ENCODE measurements around the gene PRKCA. TPM values are rescaled to one million over a fixed set of nuclear protein-coding genes. Genes with fewer than 3 reads are reported as not detected.

Gene PRKCA
- total and polyA plus RNA-seq, 2 of the 13 experiments (the other 11 are each of a cell fraction or from before 2014, with no cell fraction given) = 18.5 to 21.5 TPM

DNA sequence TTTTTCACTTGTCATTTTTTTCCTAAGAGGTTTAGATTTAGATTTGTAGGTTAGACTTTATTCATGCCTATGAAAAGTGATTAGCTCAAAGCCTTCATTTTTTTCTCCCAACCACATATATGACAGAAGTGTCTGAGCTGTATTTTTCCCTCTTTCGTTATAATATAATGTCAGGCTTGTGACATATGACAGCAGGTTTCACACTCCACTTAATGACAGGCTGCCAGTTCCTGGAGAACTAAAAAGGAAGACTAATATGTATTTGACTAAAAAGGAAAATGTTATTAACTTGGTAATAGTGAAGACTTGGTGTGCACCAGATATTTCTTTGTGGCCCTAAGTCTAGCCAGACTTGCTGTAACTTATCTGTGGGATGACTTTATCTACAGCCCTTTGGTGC is 331.8 kb downstream of the PRKCA start:
- Histone ChIP-seq H3K27ac (ENCODE audit: extremely low read length, insufficient read depth, low read length) (no peak overlapping the region), H4K20me1 (ENCODE audit: insufficient read depth, low read length) (no peaks in the 10 kb centered on the region), H3K9me3 (ENCODE audit: low read length) (no peaks in the 10 kb centered on the region), H3K9ac (ENCODE audit: insufficient read depth, low read depth, low read length) (no peak overlapping the region), H3K36me3 (replicated peaks in 1 of 2; ENCODE audit: control insufficient read depth in 1 of 2, insufficient read depth in 2 of 2, low read length in 2 of 2) (peaks cover 1 to 10% of the 10 kb centered on the region in 2 experiments; a peak in 1 of 5 replicates), H3K4me1 (ENCODE audit: insufficient read depth, low read length) (no peaks in the 10 kb centered on the region), H3K4me2 (ENCODE audit: low read depth, low read length) (no peak overlapping the region), H3K27me3 (ENCODE audit: control insufficient read depth in 1 of 2, insufficient read depth in 2 of 2, low read length in 2 of 2) (no peaks in the 10 kb centered on the region), H3K79me2 (ENCODE audit: insufficient read depth, low read length) (peaks cover 2% of the 10 kb centered on the region), H2AFZ (ENCODE audit: low read length) (no peak overlapping the region), H3K4me3 (replicated peaks in 1 of 3; ENCODE audit: insufficient read depth in 1 of 3, low read depth in 2 of 3, low read length in 3 of 3) (no peak overlapping the region)
- no peak for ATAC-seq
- 58% methylated on average over 1 of the region's 1 CpG for WGBS (ENCODE audit: low lambda C conversion rate)
- no peak for FAIRE-seq
- CTCF ChIA-PET (ENCODE audit: low intra/inter-chr PET ratio, low total read pairs) = no interaction called here
- DNase-seq (ENCODE audit: low spot score) = no peak
- in situ Hi-C loops (cut with HindIII; ENCODE audit: extremely low pct_ligation_motif_present, low pct_unique_long_range_greater_than_20kb) (no loop called here), intact Hi-C loops (cut with micrococcal nuclease; ENCODE audit: unreplicated experiment) (no loop called here)
- POLR2A ChIA-PET = no interaction called here
- TF ChIP-seq, protein P1, sequence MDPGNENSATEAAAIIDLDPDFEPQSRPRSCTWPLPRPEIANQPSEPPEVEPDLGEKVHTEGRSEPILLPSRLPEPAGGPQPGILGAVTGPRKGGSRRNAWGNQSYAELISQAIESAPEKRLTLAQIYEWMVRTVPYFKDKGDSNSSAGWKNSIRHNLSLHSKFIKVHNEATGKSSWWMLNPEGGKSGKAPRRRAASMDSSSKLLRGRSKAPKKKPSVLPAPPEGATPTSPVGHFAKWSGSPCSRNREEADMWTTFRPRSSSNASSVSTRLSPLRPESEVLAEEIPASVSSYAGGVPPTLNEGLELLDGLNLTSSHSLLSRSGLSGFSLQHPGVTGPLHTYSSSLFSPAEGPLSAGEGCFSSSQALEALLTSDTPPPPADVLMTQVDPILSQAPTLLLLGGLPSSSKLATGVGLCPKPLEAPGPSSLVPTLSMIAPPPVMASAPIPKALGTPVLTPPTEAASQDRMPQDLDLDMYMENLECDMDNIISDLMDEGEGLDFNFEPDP (CRISPR knock-in tag; conservative IDR thresholded peaks at IDR 0.05) = no peak
- TF ChIP-seq ZNF788 (CRISPR knock-in tag; IDR thresholded peaks at IDR 0.05; ENCODE audit: borderline replicate concordance) (no peak), NPAS2 (CRISPR knock-in tag; IDR thresholded peaks at IDR 0.05; ENCODE audit: borderline replicate concordance) (no peak), GABPA (IDR thresholded peaks at IDR 0.05; ENCODE audit: low read depth, low read length) (no peak), GABPA (CRISPR knock-in tag; IDR thresholded peaks at IDR 0.05; ENCODE audit: low read depth) (no peak), ZSCAN31 (CRISPR knock-in tag; IDR thresholded peaks at IDR 0.05; ENCODE audit: low read depth) (no peak), ZBTB42 (CRISPR knock-in tag; IDR thresholded peaks at IDR 0.05) (no peak), ZNF143 (CRISPR knock-in tag; IDR thresholded peaks at IDR 0.05) (no peak)
- no TSS peak for BruUV-seq (replicated peaks)

Data from HepG2 (cell line).